T-helper 9 cell (primary cell): Measurements from ENCODE around the gene SEPTIN10.
"Not testable (repeated sequence)": the region's sequence is repeated elsewhere in the genome, so short reads cannot be mapped to it uniquely, and the experiment has no call there.

ENCODE experiments used
- DNase-seq: peaks from one replicate; pipeline ENCODE4 v3.0.0-alpha.2; 2020

Gene SEPTIN10

DNA sequence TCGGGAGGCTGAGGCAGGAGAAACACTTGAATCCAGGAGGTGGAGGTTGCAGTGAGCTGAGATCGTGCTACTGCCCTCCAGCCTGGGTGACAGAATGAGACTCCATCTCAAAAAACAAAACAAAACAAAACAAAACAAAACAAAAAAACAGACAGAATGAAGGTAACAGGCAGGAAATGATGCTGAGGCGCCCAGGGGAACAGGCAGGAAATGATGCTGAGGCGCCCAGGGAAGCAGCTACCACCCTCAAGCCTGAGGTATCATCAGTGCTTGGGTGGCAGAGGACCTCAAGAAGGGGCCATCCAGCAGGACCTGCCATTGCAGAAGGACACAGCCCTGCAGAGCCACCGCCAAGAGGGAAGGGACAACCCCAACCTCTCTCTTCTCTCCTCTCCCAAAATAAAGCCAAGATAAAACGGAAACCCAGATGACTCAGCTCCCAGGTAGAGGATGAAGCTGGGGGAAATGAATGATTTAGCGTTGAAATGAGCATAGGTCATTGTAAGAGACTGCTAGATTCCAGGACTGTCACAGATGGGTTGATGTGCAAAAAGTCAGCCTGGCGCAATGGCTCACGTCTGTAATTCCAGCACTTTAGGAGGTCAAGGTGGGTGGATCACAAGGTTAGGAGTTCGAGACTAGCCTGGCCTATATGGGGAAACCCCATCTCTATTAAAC, 19.7 kb upstream of the SEPTIN10 start:
- DNase-seq, result no peak

DNA sequence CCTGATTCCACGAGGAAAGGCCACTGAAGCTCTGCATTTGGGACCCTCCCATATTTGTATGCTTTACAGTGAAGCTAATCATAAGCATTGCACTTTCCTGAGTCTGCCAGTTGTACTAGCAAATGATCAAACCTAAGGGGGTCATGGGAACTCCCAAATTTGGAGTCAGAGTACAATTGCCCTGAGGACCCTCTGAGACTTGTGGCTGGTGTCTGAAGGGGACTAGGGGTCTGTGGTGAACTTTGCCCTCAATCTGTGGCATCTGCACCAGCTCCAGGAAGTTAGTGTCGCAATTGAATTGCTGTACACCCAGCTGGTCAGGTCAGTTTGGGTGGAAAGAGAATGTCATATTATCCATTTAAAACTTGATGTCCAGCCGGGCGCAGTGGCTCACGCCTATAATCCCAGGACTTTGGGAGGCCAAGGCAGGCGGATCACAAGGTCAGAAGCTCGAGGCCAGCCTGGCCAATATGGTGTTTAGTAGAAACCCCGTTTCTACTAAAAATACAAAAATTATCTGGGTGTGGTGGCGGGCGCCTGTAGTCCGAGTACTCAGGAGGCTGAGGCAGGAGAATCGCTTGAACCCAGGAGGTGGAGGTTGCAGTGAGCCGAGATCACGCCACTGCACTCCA, 18.5 kb upstream of the SEPTIN10 start:
- no peak for DNase-seq

DNA sequence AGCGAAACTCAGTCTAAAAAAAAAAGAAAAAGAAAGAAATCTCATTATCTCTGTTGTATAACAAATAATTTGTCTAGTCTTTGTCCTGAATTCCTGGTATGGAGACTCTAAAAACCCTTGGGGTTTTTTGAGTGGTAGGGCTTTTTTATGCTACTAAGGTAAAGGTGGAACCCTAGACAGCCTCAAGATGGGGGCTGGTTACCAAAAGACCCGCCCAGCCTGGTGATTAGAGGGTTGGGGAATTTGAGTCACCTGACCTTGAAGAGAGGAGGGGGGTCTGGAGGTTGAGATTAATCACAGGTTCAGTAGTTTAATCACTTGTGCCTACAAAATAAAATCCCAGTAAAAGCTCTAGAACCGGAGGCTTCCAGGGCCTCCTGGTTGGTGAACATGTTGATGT, 18.0 kb upstream of the SEPTIN10 start:
- DNase-seq, result no peak

DNA sequence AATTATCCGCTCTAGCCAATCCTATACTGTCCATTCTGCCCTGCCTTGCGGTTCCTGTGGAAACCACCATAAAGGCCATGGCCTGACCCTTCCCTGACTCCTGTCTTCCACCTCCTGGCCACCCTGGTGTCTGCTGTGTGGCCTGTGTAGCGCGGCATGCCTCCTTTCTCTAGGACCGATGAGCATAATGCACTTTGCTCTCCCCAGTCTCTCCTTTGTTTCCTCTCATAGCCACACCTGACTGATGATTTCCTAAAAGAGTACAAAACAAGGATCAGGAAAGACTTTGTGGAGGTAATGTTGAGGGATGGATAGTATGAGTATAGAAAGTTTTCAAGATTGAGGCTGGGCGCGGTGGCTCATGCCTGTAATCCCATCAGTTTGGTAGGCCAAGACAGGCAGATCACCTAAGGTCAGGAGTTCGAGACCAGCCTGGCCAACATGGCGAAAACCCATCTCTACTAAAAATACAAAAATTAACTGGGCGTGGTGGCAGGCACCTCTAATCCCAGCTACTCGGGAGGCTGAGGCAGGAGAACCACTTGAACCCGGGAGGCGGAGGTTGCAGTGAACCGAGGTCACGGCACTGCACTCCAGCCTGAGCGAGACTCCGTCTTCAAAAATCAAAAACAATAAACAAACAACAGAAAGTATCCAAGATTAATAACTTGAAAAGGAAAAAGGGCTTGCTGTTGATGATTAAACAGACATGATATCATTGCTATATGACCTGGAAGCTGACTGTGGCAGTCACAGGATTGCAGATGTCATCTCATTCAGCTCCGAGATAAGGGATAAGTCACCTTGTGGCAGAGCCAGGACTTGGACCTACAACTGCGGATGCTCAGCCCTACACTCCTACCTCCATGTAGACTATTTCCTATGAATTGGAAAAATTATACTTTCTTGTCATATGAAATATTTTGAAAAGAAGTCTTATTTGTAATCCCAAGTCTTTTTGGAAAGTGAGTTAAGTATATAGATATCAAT, 17.0 kb upstream of the SEPTIN10 start:
- no peak for DNase-seq

DNA sequence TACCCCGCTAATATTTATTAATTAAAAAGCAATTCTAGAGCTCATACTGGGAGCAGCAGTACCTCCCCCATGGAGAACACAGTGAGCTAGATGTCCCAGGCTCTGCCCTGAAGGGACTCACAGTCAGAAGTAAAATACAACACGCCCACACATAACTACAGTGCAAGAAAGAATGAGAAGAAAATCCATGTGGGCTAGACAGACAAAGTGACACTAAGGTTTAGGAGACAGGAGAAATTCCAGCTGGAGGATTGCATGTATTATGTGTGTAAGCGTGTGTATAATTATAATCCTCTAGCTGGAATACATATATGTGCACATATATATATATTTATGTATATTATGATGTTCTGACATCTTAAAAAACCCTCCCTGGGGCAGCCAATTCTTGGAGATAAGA, 16.1 kb upstream of the SEPTIN10 start:
- DNase-seq, result no peak

DNA sequence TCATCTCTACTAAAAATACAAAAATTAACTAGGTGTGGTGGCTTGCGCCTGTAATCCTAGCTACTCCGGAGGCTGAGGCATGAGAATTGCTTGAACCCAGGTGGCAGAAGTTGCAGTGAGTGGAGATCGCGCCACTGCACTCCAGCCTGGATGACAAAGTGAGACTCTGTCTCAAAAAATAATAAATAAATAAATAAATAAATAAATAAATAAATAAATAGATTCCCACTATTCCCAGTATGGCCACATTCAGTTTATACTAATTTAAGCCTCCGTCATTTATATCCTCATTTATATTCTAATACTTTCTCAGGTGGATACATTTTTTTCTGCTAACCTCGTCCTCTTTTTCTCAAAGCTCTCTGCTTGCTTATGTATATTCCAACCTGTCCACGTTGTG, 14.6 kb upstream of the SEPTIN10 start:
- DNase-seq, result not testable (repeated sequence)

DNA sequence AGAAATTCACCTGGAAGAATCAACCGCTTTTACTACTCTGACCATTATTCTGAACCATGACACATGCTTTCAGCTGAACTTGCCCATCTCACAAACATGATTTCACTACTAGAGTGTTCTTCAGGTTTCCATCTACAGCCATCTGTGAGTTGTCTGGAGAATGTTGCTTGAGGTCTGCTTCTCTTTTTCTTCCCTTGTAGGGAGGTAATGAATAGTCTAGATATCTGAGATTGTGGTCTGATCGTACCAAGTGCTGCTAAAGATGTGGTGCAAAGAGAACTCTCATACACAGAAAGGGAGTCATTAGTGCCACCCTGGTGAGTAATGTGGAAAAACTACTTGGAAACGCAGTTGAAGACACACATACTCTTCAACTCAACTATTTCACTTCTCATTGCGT, 10.6 kb upstream of the SEPTIN10 start:
- no peak for DNase-seq

DNA sequence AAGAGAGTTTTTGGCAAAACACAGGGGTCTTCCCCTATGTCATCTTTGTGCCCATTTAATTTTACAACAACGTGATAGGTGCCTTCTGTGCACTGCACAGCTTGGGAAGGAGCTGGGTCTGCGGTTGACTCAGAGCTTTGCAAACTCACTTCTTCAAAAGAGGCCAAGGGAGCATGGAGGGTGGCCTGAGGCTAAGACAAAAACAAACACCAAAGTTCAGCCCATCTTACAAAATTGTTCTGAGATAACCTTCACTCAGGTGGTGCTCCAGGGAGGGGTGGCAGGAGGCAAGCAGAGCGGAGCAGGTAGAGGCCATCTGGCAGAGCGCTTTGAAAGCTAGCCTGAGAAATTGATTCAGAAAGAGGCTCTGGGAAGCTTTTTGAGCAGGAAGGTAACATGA, 10.2 kb upstream of the SEPTIN10 start:
- no peak for DNase-seq

DNA sequence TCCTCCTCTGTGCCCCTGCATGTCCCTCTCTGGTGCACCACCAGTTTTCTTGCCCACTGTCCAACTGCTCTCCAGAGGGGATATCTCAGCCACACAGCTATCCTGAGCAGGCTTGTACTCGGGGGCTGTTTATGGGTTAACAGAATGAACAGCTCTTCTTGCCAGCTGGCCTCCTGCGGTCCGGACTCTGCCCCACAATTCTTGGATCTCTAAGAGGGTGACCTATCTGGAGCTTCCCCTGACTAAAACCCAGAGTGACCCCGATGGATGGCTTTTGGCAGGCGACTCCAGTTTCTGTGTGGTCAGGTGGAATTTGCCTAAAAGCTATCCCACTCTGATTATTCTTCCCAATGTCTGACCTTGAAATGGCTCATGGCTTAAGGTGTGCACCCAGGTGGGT, 9.5 kb upstream of the SEPTIN10 start:
- no peak for DNase-seq

DNA sequence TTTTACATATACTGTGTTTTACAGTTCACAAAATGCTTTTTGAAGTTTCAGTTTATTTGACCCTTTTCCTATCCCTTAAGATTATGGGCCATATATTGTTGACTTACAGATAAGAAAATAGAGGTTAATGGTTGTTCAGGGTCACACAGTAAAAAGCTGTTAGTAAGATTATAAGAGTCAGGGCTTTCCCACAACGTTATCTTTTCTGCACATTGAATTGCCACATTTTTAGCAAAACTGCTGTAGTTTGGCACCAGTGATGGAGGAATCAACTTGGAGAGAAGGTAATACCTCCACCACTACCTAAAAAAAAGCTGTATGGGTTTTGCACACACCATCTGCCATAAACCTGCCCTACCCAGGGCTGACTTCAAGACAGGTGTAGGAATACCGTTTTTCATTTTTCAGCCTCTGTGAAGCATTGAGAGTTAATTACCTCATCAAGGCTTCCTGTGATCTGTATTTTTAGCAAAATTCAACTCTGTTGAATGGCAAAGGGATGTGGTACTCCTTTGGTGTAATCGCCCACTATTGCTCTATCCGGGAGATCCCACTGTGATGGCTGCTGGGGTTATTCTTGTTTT, 5.4 kb upstream of the SEPTIN10 start:
- no peak for DNase-seq

DNA sequence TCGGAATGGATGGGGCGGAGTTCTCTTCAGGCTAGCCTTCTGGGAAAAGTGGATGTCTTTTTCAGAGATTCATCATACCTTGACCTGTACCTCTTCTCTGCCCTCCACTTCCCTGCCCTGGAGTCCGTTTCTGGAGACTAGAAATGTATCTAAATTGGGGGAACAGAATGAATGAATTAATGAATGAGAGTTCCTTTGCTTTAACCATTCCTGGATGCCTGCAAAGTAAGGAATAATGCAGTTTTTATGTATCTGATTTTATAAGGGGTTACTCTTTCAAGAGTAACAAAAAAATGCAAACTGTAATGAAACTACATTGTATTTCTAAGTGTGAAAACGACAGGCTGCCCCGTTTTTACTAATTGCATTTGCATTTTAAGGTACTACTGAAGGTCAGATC, 2.4 kb upstream of the SEPTIN10 start:
- DNase-seq, result no peak

DNA sequence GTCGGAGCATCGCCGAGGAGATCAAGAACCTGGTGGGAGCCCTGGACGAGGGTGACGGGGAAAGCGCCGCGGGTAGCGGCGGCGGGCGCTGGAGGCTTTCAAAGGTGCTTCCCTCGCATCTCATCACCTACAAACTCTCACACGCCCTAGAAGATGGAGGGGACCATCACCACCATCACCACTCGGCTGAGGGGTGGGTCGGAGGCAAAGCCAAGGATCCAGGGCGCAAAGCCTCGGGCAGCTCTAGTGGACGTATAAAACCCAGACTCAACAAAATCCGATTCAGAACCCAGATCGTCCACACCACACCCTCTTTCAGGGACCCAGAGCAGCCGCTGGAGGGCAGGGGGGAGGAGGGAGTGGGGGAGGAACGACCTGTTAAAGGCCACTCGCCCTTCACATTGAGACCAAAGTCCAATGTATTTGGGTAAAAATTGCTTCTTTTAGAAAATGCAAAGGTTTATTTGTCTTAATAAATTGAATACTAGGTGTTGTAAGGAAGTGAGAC, 1.9 kb upstream of the SEPTIN10 start:
- no peak for DNase-seq

DNA sequence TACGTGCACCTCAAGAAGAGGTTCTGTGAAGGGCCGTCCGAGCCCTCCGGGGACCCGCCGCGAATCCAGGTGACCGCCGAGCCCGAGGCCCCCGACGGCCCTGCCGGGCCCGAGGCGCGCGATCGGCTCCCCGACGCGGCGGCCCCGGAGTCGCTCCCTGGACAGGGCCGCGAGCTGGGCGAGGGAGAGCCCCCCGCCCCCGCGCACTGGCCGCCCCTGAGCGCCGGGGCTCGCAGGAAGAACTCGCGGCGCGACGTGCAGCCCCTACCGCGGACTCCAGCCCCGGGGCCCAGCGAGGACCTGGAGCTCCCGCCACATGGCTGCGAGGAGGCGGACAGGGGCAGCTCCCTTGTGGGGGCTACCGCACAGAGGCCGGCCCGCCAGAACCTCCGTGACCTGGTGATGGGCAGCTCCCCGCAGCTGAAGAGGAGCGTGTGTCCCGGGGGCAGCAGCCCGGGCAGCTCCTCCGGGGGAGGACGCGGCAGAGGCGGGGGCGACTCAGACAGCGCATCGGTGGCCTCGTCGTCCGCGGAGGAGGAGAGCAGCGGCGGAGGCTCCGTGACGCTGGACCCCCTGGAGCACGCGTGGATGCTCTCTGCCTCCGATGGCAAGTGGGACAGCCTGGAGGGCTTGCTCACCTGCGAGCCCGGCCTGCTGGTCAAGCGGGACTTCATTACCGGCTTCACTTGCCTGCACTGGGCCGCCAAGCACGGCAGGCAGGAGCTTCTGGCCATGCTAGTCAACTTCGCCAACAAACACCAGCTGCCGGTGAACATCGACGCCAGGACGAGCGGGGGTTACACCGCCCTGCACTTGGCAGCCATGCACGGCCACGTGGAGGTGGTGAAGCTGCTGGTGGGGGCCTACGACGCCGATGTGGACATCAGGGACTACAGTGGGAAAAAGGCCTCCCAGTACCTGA, 1.2 kb upstream of the SEPTIN10 start:
- DNase-seq, result no peak

DNA sequence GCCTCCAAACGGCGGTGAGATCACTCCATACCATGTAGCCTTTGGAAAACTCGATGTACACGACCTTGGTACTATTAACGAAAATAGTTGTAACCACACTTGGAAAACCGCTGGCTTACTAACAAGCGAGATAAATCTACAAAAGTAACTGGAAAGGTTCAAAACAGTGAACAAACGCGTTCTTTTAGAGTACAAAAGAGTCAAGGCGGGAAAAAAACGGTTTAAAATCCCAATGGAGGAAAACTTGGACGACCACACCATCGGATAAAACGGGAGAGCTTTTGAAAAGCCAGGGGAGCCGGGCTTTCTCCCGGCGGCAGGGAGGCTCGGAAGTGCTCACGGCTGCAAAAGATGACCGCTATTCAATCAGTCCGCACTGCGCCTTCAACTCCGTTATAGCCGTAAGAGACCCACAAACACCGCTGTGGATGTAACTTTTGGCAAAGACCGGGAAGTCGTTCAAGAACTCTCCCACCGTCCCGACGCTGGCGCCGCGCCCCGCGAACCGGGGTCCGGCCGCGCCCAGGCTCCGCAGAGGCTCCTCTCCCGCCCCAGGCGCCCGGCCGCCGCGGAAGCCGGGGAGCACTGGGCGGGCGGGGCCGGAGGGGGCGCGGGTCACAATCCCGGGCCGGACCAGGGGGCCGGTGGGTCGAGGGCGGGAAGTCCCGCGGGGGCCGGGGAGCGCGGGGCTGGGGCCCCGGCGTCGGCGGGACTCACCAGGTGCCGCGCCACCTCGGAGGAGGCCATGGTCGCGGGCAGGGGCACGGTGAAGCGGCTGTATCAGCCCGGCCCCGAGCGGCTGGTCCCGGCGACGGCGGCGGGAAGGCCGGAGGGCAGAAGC, 465 bp downstream of the SEPTIN10 start:
- peak; percentile 1 for DNase-seq

DNA sequence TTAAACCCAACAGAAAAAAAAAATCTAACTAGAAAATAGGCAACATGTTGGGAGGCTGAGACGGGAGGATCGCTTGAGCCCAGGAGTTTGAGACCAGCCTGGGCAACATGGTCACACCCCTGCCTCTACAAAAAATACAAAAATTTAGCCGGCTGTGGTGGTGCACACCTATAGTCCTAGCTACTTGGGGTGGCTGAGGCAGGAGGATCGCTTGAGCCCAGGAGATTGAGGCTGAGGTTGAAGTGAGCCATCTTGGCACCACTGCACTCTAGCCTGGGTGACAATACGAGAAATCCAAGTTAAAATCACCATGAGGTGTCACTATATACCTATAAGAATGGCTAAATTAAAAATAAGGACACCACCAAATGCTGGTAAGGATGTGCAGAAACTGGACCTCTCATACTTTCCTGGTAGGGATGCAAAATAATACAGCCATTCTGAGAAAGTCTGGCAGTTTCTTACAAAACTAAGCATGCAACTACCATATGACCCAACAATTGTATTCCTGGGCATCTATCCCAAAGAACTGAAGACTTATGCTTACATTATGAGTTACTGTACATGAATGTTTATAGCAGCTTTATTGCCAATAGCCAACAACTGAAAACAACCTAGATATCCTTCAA, 2.2 kb downstream of the SEPTIN10 start:
- DNase-seq, result no peak

DNA sequence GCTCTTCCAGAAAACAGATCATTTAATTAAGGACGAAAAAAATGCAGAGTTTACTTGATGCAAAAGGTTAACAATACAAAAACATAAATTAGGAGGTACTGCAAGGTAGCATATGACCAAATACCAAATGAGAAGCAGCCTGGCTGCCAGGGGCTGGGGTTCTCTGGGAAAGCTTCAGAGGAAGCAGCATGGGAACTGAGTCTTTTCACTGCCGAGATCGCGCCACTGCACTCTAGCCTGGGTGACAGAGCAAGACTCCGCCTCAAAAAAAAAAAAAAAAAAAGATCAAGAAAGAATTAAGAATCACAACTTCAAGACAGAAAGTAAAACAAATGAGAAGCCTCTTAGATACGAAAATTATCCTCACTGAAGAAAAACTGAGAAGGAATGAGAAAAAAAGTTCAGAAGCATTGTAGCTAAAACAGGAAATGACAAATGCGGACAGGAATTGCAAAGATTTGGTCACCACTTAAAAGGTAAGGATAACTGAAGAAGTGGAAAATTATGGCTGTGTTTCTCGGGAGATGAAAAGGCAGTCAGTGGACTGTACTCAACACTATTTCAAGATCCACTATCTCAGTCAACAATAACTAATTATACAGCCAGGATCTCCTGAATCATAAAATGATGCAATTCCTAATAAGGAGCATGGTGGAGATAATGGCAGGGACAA, 4.3 kb downstream of the SEPTIN10 start:
- DNase-seq, result no peak

DNA sequence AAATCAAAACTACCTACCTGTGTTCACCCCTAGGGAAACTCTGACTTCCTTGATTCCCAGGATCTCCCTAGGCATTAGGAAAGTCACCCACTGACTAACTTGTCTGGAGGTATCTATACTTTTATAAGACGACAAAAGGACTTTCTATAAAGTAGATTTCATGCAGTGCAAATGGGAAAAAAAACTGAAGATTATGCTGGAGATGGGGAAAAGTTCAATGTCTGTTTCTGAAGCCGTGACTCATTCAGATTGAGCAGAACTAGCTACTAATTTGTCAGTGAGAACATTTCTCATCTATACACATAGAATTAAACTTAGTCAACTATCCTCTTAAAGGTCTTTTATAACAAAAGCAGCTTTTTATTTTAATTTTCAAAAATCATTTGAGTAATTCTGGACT, 6.0 kb downstream of the SEPTIN10 start:
- DNase-seq, result no peak

DNA sequence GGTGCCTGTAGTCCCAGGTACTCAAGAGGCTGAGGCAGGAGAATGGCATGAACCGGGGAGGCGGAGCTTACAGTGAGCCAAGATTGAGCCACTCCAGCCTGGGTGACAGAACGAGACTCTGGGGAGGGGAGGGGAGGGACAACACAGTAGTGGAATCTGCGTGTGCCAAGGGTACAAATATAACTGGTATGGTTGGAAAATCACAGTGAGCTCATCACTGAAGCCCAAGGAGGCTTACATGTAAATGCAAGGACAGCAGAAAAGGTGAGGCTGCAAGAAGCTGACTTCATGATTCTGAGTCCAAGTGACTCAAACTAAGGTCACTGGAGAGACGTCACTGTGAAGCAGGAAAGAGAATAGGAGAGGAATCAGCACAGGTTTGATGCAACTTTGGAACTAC, 9.2 kb downstream of the SEPTIN10 start:
- no peak for DNase-seq

DNA sequence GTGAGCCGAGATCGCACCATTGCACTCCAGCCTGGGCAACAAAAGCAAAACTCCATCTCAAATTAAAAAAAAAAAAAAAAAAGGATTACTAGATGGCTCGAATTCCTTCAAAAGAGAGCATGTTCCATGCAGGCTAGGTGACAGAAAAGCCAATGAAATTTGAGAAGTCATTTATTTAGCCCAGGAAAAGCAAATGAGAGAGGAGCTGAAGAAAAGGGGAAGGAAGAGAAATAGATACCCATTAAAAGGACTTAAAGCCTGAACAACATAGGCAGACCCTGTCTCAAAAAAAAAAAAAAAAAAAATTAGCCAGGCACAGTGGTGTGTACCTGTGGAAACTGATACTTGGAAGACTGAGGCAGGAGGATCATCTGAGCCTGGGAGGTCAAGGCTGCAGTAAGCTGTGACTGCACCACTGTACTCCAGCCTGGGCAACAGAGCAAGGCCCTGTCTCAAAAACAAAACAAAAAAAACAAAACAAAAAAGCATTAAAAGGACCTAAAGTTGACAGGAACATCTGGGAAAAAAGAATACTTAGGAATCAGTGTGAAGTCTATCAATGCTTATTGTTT, 11.1 kb downstream of the SEPTIN10 start:
- DNase-seq, result no peak

DNA sequence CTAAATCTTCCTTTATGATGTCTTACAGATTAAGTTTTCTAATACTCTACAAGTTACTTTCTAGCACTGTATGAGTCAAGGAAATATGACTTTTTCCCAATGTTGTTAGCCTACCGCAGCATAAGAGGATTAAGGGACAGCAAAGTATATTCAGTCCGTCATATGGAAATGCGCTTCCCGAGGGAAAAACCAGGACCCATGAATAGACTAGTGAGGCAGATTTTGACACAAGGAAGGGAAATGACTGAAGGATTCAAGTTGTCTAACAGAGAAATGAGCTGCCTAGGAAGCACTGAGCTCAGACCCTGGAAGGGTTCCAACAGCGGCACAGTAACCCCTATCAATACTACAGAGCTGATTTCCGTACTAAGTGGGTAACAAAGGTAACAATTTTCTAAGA, 12.0 kb downstream of the SEPTIN10 start:
- no peak for DNase-seq
